ENCODE results near the gene UBE4B.

Gene UBE4B

DNA sequence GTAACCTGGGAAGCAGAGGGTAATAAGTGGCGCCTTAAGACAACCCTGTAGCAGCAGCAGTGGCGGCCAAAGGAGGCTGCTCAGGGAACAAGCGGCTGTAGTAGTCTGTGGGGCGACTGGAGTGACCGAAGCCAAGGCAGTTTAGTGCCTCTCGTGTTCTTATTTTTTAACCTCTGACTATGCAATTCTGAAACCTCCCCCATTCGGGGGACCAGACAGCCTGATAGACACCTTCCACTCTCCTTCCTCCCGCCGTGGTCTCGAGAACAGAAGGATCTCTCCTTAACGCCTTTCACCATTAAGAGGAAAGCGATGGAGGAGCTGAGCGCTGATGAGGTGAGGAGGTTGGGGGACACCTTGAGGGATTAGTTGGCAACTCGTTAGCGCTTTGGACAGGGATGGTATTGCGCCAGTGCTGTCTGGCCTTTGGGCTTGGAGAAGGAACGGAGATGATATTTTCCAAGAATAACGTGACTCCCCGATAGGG is 644 bp downstream of the UBE4B start:
- no CpG with 5 or more reads among the region's 19 CpGs for WGBS (ENCODE audit: insufficient coverage, insufficient read length)
- no peaks in the 10 kb centered on the region for H3K27me3 ChIP-seq (ENCODE audit: control insufficient read depth, insufficient read depth, low read length)
- no peaks in the 10 kb centered on the region for H3K9me3 ChIP-seq (ENCODE audit: control insufficient read depth, insufficient read depth, low read length)
- peak overlapping the region; percentile 60; the same call in 1 of the 2 replicates for H3K4me3 ChIP-seq (ENCODE audit: low read length)
- DNase-seq (ENCODE audit: low read depth, low spot score) = no peak
- H3K36me3 ChIP-seq (ENCODE audit: control insufficient read depth, insufficient read depth, low read length) = no peaks in the 10 kb centered on the region; the same call in 1 of the 2 replicates
- H3K27ac ChIP-seq (ENCODE audit: low read length) = peak overlapping the region; percentile 10
- no peaks in the 10 kb centered on the region for H3K4me1 ChIP-seq (ENCODE audit: control insufficient read depth, insufficient read depth, low read length)

DNA sequence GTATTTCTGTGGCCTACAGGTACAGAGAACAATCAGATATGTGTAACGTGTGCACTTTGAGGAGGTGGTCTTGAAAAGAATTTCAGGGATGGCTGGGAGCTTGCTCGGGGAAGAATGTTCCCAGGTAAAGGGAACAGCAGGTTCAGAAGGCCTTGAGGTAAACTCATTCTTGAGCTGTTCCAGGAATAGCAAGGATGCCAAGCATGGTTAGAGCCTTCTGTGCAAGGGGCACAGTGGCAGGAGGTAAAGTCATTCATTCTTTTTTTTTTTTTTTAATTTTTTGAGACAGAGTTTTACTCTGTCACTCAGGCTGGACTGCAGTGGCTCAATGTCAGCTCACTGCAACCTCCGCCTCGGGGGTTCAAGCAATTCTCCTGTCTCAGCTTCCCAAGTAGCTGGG is 10.0 kb downstream of the UBE4B start:
- Histone ChIP-seq H3K4me1 (ENCODE audit: control insufficient read depth, insufficient read depth, low read length) (no peaks in the 10 kb centered on the region), H3K36me3 (ENCODE audit: control insufficient read depth, insufficient read depth, low read length) (no peaks in the 10 kb centered on the region; the same call in 1 of the 2 replicates)
- WGBS (ENCODE audit: insufficient coverage, insufficient read length) = no CpG with 5 or more reads among the region's 4 CpGs

DNA sequence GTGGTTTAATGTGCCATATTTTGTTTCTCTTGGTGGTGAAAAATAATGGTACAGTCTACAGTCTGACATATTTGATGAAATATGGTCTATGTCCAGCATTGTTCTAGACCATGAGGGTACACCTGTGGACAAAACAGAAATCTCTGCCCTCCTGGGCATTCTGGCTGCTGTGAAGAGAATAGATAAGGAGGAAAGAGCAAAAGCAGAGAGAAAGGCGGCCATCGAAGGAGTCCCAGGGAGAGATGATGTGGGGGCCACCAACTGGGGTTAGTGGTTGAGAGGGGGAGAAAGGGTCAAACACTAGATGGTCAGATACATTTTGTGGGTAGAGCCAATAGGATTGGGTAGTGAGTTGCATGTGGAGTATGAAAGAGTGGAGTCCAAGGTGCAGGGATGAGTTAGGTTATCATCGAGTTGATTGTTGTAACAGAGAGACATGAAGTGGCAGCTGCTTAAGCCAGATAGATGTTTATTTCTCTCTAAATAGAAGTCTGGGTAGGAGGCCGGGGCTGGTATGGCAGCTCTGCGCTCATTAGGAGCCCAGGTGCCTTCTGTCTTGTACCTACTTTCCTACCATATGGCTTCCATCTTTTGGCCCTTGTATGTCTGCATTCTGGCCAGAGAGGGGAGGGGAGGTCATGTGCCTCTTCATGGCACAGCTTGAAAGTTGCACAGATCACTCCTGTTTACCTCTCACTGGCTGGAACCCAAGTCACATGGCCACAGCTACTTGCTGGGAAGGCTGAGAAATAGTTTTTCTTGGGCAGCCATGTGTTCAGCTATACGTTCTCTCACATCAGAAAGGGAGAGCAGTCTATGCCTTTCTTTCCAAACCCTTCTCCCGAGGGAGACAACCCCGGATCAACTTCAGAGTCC is 13.0 kb downstream of the UBE4B start:
- WGBS (ENCODE audit: insufficient coverage, insufficient read length) = no CpG with 5 or more reads among the region's 8 CpGs
- H3K27me3 ChIP-seq (ENCODE audit: control insufficient read depth, insufficient read depth, low read length) = no peaks in the 10 kb centered on the region
- no peak for DNase-seq (ENCODE audit: low read depth, low spot score)

More for the DNA sequence above, 10.0 kb downstream of the UBE4B start:
- H3K27me3 ChIP-seq (ENCODE audit: control insufficient read depth, insufficient read depth, low read length) = no peaks in the 10 kb centered on the region
- no peak overlapping the region for H3K4me3 ChIP-seq (ENCODE audit: low read length)
- DNase-seq (ENCODE audit: low read depth, low spot score) = no peak
- H3K9me3 ChIP-seq (ENCODE audit: control insufficient read depth, insufficient read depth, low read length) = no peaks in the 10 kb centered on the region
- H3K27ac ChIP-seq (ENCODE audit: low read length) = no peak overlapping the region

DNA sequence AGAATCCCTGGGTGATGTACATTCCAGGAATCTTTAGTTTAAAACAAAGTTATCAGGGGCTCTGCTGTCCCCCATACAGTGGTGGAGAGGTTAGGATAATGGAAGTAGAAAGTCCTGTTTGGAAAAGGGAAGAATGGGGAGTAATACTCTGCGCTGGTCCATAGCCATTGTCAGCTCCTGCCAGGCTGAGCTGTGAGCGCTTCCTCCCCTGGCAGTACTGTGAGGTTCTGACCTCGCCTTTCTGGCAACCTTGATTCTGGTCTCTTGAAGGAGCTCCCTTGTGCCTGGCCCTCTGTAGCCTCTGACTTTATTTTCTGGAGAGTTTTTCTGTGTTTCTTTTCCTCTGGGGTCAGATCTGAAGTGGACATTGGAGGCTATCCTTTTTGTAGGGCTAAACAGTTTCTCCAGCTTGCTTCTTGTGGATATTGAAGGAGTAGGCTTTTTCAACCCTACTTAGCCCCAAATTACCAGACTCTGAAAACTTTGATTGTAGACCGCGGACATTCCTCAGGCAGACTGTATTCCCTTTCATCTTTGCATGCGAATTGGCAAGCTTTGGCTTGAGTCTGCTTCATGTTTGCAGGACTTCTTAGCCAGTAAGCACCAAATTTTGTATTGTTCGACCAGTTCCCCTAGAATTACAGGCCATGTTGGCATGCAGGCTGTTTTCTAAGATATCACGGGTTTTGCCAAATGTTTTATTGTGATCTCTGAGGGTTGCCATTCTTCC is 13.8 kb downstream of the UBE4B start:
- Histone ChIP-seq H3K4me3 (ENCODE audit: low read length) (no peak overlapping the region), H3K4me1 (ENCODE audit: control insufficient read depth, insufficient read depth, low read length) (no peaks in the 10 kb centered on the region), H3K27me3 (ENCODE audit: control insufficient read depth, insufficient read depth, low read length) (no peaks in the 10 kb centered on the region), H3K36me3 (ENCODE audit: control insufficient read depth, insufficient read depth, low read length) (no peaks in the 10 kb centered on the region), H3K27ac (ENCODE audit: low read length) (no peak overlapping the region), H3K9me3 (ENCODE audit: control insufficient read depth, insufficient read depth, low read length) (no peaks in the 10 kb centered on the region)
- WGBS (ENCODE audit: insufficient coverage, insufficient read length) = no CpG with 5 or more reads among the region's 8 CpGs
- no peak for DNase-seq (ENCODE audit: low read depth, low spot score)

More for the DNA sequence above, 13.0 kb downstream of the UBE4B start:
- Histone ChIP-seq H3K9me3 (ENCODE audit: control insufficient read depth, insufficient read depth, low read length) (no peaks in the 10 kb centered on the region), H3K4me1 (ENCODE audit: control insufficient read depth, insufficient read depth, low read length) (no peaks in the 10 kb centered on the region), H3K4me3 (ENCODE audit: low read length) (no peak overlapping the region), H3K36me3 (ENCODE audit: control insufficient read depth, insufficient read depth, low read length) (no peaks in the 10 kb centered on the region), H3K27ac (ENCODE audit: low read length) (no peak overlapping the region)

DNA sequence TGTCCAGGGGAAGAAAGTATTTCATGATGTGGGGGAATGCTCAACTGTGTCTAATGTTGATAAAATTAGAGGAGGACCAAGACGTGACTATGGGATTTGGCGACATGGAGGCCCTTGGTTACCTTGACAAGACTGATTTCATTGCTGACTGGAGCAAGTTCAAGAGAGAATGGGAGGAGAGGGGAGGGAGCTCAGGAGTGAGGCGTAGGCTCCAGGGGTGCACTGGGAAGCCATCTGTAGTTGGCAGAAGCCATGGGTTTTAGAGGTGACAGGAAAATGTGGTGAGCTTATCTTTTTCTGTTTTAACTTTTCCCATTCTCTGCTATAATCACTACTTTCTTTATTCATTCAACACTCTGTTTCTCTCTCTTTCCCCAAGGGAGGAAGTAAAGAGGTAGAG is 15.8 kb downstream of the UBE4B start:
- Histone ChIP-seq H3K27ac (ENCODE audit: low read length) (no peak overlapping the region), H3K36me3 (ENCODE audit: control insufficient read depth, insufficient read depth, low read length) (no peaks in the 10 kb centered on the region), H3K27me3 (ENCODE audit: control insufficient read depth, insufficient read depth, low read length) (no peaks in the 10 kb centered on the region), H3K4me3 (ENCODE audit: low read length) (no peak overlapping the region), H3K9me3 (ENCODE audit: control insufficient read depth, insufficient read depth, low read length) (no peaks in the 10 kb centered on the region), H3K4me1 (ENCODE audit: control insufficient read depth, insufficient read depth, low read length) (no peaks in the 10 kb centered on the region)
- no CpG with 5 or more reads among the region's 3 CpGs for WGBS (ENCODE audit: insufficient coverage, insufficient read length)
- DNase-seq (ENCODE audit: low read depth, low spot score) = no peak

DNA sequence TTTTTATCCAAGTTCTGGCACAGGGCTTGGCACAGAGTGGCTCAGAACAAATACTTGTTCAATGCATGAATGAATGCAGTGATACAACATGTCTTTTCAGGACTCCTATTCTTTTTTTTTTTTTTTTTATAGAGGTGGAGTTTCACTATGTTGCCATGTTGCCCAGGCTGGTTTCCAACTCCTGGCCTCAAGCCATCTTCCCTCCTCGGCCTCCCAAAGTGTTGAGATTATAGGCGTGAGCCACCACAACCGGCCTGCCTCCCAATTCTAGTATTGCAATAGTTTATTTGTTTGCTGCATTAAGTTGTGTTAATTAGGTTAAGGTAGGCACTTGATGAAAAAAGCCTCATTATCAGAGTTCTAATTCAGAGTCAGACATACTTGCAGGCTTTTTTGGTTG is 17.9 kb downstream of the UBE4B start:
- no CpG with 5 or more reads among the region's 3 CpGs for WGBS (ENCODE audit: insufficient coverage, insufficient read length)

DNA sequence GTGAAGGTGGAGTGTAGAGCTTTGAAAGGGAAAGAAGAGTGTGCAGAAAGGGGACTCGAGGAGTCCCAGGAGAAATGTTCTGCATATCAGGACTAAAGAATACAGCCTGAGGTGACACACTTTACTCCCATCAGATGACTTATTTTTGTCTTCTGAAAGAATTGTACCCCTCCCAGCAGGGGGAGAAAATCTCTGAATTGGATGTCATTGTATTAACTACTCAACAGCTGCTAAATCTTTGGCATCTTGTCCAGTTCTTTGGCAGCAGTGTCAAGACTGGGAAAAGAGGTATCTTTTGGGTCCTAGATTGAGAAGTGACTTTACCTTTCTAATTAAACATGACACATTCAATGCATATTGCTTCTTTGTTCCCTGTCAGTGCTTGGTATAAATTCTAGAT is 18.9 kb downstream of the UBE4B start:
- no peak for DNase-seq (ENCODE audit: low read depth, low spot score)
- Histone ChIP-seq H3K36me3 (ENCODE audit: control insufficient read depth, insufficient read depth, low read length) (no peaks in the 10 kb centered on the region), H3K4me3 (ENCODE audit: low read length) (no peak overlapping the region), H3K9me3 (ENCODE audit: control insufficient read depth, insufficient read depth, low read length) (no peaks in the 10 kb centered on the region), H3K4me1 (ENCODE audit: control insufficient read depth, insufficient read depth, low read length) (no peaks in the 10 kb centered on the region), H3K27me3 (ENCODE audit: control insufficient read depth, insufficient read depth, low read length) (no peaks in the 10 kb centered on the region), H3K27ac (ENCODE audit: low read length) (no peak overlapping the region)
- WGBS (ENCODE audit: insufficient coverage, insufficient read length) = no CpG with 5 or more reads among the region's 1 CpG

More for the DNA sequence above, 17.9 kb downstream of the UBE4B start:
- Histone ChIP-seq H3K4me1 (ENCODE audit: control insufficient read depth, insufficient read depth, low read length) (no peaks in the 10 kb centered on the region), H3K36me3 (ENCODE audit: control insufficient read depth, insufficient read depth, low read length) (no peaks in the 10 kb centered on the region), H3K4me3 (ENCODE audit: low read length) (no peak overlapping the region), H3K9me3 (ENCODE audit: control insufficient read depth, insufficient read depth, low read length) (no peaks in the 10 kb centered on the region), H3K27ac (ENCODE audit: low read length) (no peak overlapping the region), H3K27me3 (ENCODE audit: control insufficient read depth, insufficient read depth, low read length) (no peaks in the 10 kb centered on the region)
- DNase-seq (ENCODE audit: low read depth, low spot score) = no peak

DNA sequence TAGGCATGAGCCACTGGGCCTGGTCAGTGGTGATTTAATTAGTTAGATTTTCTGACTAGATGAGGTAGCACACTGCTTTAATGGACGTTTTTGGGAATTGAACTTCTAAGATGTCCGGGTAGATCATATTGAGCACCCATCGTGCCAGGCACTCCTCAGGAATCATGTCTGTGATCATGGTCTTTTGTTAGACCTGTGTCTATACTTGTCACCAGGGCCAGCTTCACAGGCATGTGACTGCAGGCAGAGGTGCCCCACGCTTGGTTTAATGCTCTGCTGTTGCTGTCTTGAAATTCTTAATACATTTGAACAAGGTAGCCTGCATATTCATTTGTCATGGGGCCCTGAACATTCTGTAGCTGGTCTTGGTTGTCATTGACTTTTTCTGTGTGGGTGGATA is 19.6 kb downstream of the UBE4B start:
- no CpG with 5 or more reads among the region's 4 CpGs for WGBS (ENCODE audit: insufficient coverage, insufficient read length)
- H3K27me3 ChIP-seq (ENCODE audit: control insufficient read depth, insufficient read depth, low read length) = no peaks in the 10 kb centered on the region
- no peaks in the 10 kb centered on the region for H3K4me1 ChIP-seq (ENCODE audit: control insufficient read depth, insufficient read depth, low read length)
- H3K4me3 ChIP-seq (ENCODE audit: low read length) = no peak overlapping the region
- DNase-seq (ENCODE audit: low read depth, low spot score) = no peak
- H3K36me3 ChIP-seq (ENCODE audit: control insufficient read depth, insufficient read depth, low read length) = no peaks in the 10 kb centered on the region
- H3K27ac ChIP-seq (ENCODE audit: low read length) = no peak overlapping the region
- no peaks in the 10 kb centered on the region for H3K9me3 ChIP-seq (ENCODE audit: control insufficient read depth, insufficient read depth, low read length)

DNA sequence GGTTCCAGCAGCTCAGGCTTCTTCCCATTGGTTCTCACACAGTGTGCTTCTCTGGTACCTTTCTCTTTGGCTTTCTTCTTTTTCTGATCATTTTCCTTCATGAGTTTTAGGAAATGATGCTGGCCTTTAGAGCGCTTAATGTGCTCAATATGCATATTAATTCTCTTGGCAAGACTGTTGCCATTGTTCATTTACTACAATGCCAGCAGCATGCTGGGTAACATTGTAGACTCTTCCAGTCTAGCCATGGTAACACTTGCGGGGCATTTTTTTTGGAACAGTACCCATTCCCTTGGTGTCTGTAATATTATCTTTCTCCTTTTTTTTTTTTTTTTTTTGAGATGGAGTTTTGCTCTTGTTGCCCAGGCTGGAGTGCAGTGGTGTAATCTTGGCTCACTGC is 21.7 kb downstream of the UBE4B start:
- H3K27me3 ChIP-seq (ENCODE audit: control insufficient read depth, insufficient read depth, low read length) = no peaks in the 10 kb centered on the region
- no peak for DNase-seq (ENCODE audit: low read depth, low spot score)
- H3K9me3 ChIP-seq (ENCODE audit: control insufficient read depth, insufficient read depth, low read length) = no peaks in the 10 kb centered on the region
- H3K27ac ChIP-seq (ENCODE audit: low read length) = no peak overlapping the region
- no peak overlapping the region for H3K4me3 ChIP-seq (ENCODE audit: low read length)
- no peaks in the 10 kb centered on the region for H3K4me1 ChIP-seq (ENCODE audit: control insufficient read depth, insufficient read depth, low read length)
- no peaks in the 10 kb centered on the region for H3K36me3 ChIP-seq (ENCODE audit: control insufficient read depth, insufficient read depth, low read length)
- WGBS (ENCODE audit: insufficient coverage, insufficient read length) = no CpG with 5 or more reads among the region's 2 CpGs

DNA sequence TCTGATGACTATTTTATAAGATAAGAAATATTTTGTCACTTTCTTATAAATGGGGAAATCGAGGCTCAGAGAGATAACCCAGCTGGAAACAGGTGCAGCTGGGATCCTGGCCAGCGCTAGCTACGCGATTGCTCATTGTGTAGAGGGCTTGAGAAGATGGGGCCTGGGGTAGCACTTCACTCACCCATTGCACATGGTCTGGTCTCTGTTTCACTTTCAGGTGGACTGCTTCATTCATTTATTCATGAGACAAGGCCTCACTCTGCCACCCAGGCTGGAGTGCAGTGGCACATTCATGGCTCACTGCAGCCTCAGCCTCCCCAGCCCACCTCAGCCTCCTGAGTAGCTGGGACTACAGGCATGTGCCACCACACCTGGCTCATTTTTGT is 23.8 kb downstream of the UBE4B start:
- H3K4me1 ChIP-seq (ENCODE audit: control insufficient read depth, insufficient read depth, low read length) = no peaks in the 10 kb centered on the region
- DNase-seq (ENCODE audit: low read depth, low spot score) = no peak
- H3K27ac ChIP-seq (ENCODE audit: low read length) = no peak overlapping the region
- no peaks in the 10 kb centered on the region for H3K9me3 ChIP-seq (ENCODE audit: control insufficient read depth, insufficient read depth, low read length)
- no peaks in the 10 kb centered on the region for H3K36me3 ChIP-seq (ENCODE audit: control insufficient read depth, insufficient read depth, low read length)
- H3K4me3 ChIP-seq (ENCODE audit: low read length) = no peak overlapping the region
- no peaks in the 10 kb centered on the region for H3K27me3 ChIP-seq (ENCODE audit: control insufficient read depth, insufficient read depth, low read length)
- WGBS (ENCODE audit: insufficient coverage, insufficient read length) = no CpG with 5 or more reads among the region's 4 CpGs
